Natural killer cell (primary cell): Measurements from ENCODE around the gene OGFR. TPM values are rescaled to one million over a fixed set of nuclear protein-coding genes. Genes with fewer than 3 reads are reported as not detected.
A peak's percentile ranks its signal among the peaks of the same experiment; 100 is the strongest.

Source experiments
- ATAC-seq, 3 donors: fragments of 150-1000 bp in 2 of 3; fragments of 200-7000 bp in 1 of 3; cut with Tn5 transposase; 1 replicate in 1 of 3; 2 replicates in 2 of 3; pipeline ENCODE4 v1.10.0; 2021; ENCODE audit warnings: mild to moderate bottlenecking in 2 of 3, moderate library complexity in 2 of 3
- DNase-seq, 2 donors: peaks; one replicate each; pipeline versions ENCODE4 v3.0.0 to v3.0.0-alpha.2; 2013 to 2021; ENCODE audit warnings: mixed read lengths in 1 of 2
- H3K27ac ChIP-seq: one replicate; pipeline ENCODE4 v1.5.1; 2013; ENCODE audit warnings: mild to moderate bottlenecking, low read length
- H3K27me3 ChIP-seq: one replicate; pipeline ENCODE4 v1.6.1; 2013; ENCODE audit warnings: low read length; ENCODE audit not compliant: control insufficient read depth, insufficient read depth
- H3K36me3 ChIP-seq: one replicate; pipeline ENCODE4 v1.6.1; 2013; ENCODE audit warnings: low read length; ENCODE audit not compliant: control insufficient read depth, insufficient read depth
- H3K4me1 ChIP-seq: one replicate; pipeline ENCODE4 v1.6.1; 2013; ENCODE audit warnings: low read length; ENCODE audit not compliant: control insufficient read depth, insufficient read depth
- H3K4me3 ChIP-seq: one replicate; pipeline ENCODE4 v1.5.1; 2013; ENCODE audit warnings: low read length
- H3K9me3 ChIP-seq: one replicate; pipeline ENCODE4 v1.6.1; 2013; ENCODE audit warnings: low read length; ENCODE audit not compliant: control insufficient read depth, insufficient read depth
- H3K27ac Mint-ChIP-seq, 2 donors: one replicate each; pipeline ENCODE4 v1.8.0; 2022; ENCODE audit warnings: mild to moderate bottlenecking in 2 of 2, mixed read lengths in 2 of 2, moderate library complexity in 1 of 2
- H3K27me3 Mint-ChIP-seq, 2 donors: one replicate each; pipeline ENCODE4 v1.8.0; 2022; ENCODE audit warnings: low read depth in 2 of 2, mixed read lengths in 2 of 2
- H3K36me3 Mint-ChIP-seq: one replicate; pipeline ENCODE4 v1.8.0; 2022; ENCODE audit warnings: mixed read lengths
- H3K4me1 Mint-ChIP-seq, 2 donors: one replicate each; pipeline ENCODE4 v1.8.0; 2022; ENCODE audit warnings: mixed read lengths in 2 of 2
- H3K4me3 Mint-ChIP-seq: one replicate; pipeline ENCODE4 v1.8.0; 2022; ENCODE audit warnings: mild to moderate bottlenecking, moderate library complexity, mixed read lengths
- H3K9me3 Mint-ChIP-seq, 2 donors: one replicate each; pipeline ENCODE4 v1.8.0; 2022; ENCODE audit warnings: mixed read lengths in 2 of 2
- whole genome bisulfite sequencing: methylation state at CpG from one replicate; pipeline ENCODE4 v1.1.7; 2013; ENCODE audit warnings: missing lambda C conversion rate; ENCODE audit not compliant: insufficient coverage; 5-methylcytosine and 5-hydroxymethylcytosine counted together
- intact Hi-C: fragments of 100-400 bp; cut with micrococcal nuclease; formaldehyde crosslinking; loops from one replicate; pipeline ENCODE4 v1.14.2; 2022
- total RNA-seq, 4 donors: library from RNA; stranded (reverse); fragments of 120-200 nt in 1 of 4; gene quantifications; one replicate each; pipeline versions ENCODE4 v1.2.3 to v1.2.4, GENCODE V29; 2013 to 2022
- TF ChIP-seq, protein P1 (sequence below): fragments of 200-600 bp; IDR thresholded peaks from one replicate; pipeline ENCODE4 v1.8.0; 2022; ENCODE audit warnings: antibody characterized with exemption

OGFR gene
- total RNA-seq, 3 donors from 2014 or later (not counting 1 experiment from before 2014, with no cell fraction given) = 71.0 to 84.0 (median 83.0) TPM

DNA sequence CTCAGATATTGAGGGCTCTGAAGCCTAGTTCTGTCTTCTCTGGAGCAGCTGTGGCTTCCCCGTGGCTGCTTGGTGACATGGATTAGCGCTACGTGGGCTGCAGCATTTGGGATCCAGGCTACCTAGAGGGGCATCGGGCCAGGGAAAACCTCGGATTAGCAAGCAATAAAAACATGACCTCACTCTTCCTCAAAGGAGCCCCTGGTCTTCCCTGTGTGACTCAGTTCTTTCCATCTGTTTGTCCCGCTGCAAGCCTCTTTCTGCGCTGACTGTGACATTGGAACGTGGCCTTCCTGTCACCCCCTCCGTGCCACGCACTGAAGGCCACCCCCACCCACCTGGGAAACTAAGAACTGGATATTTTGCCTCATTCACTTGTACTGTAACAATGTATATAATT, 4.8 kb upstream of the OGFR start:
- intact Hi-C loops = loop anchor here (10.0 kb wide), 1 partner anchor 135 kb away; the partner anchor contains the start of gene GID8
- TF ChIP-seq, protein P1, sequence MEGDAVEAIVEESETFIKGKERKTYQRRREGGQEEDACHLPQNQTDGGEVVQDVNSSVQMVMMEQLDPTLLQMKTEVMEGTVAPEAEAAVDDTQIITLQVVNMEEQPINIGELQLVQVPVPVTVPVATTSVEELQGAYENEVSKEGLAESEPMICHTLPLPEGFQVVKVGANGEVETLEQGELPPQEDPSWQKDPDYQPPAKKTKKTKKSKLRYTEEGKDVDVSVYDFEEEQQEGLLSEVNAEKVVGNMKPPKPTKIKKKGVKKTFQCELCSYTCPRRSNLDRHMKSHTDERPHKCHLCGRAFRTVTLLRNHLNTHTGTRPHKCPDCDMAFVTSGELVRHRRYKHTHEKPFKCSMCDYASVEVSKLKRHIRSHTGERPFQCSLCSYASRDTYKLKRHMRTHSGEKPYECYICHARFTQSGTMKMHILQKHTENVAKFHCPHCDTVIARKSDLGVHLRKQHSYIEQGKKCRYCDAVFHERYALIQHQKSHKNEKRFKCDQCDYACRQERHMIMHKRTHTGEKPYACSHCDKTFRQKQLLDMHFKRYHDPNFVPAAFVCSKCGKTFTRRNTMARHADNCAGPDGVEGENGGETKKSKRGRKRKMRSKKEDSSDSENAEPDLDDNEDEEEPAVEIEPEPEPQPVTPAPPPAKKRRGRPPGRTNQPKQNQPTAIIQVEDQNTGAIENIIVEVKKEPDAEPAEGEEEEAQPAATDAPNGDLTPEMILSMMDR = no peak
- Histone ChIP-seq H3K9me3 (no peaks in the 10 kb centered on the region), H3K36me3 (peaks cover 28% of the 10 kb centered on the region), H3K27me3 (no peaks in the 10 kb centered on the region), H3K4me1 (peaks cover 33% of the 10 kb centered on the region), H3K4me3 (no peak overlapping the region), H3K27ac (no peak overlapping the region)
- ATAC-seq (no peak), DNase-seq (no peak)
- H3K27me3 Mint-ChIP-seq = no peaks in the 10 kb centered on the region
- H3K4me3 Mint-ChIP-seq = peak overlapping the region; percentile 62
- H3K36me3 Mint-ChIP-seq = no peaks in the 10 kb centered on the region
- no peaks in the 10 kb centered on the region for H3K9me3 Mint-ChIP-seq
- H3K27ac Mint-ChIP-seq = no peak overlapping the region
- H3K4me1 Mint-ChIP-seq = peaks cover 21 to 46% of the 10 kb centered on the region in 2 donors
- 98% methylated on average over 8 of the region's 10 CpGs for WGBS

DNA sequence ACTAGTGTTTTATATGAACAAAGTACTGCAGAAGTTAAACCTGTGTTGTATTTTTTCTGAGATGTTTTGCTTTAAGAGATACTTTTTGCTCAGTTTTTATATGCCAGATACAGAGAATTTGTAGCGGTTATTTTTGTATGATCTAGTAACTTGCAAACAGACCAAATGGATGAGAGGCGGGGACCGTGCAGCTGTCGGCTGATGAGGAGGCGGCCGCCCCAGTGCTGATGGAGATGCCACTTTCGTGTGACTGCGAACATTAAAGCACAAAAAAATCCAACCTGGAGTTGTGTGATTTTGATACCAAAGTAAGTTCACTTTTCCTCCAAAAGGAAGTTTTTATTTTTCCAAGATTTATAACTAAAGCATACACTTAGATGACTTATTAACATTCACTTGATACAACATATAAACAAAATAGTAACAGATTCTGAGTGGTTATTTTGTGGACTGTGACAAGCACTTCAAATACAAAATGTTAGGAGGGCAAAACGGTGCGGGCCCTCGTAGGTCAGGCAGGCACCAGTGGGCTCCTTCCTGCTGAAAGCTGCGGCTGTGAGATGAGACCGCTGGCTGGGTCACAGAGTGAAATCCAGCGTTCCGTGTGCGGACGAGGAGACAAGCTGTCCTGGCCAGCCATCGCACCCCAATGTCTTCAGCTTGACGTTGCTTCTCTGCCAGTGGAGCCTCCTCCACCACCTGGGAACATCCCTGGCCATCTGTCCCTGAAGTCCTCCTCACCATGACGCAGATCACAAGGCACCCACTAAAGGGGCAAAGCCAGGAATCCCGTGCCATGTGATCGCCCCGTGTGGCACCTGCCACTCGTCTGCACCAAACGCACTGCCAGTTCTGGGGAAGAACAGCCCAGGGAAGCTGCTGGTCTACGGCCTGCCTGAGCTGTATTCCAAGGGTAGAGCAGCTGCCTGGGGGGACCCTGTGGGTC, 4.0 kb upstream of the OGFR start:
- no peaks in the 10 kb centered on the region for H3K36me3 Mint-ChIP-seq
- H3K27ac Mint-ChIP-seq = no peak overlapping the region
- peaks cover 28% of the 10 kb centered on the region for H3K36me3 ChIP-seq
- no peaks in the 10 kb centered on the region for H3K9me3 ChIP-seq
- peak overlapping the region; percentile 62 for H3K4me3 Mint-ChIP-seq
- peaks cover 18 to 39% of the 10 kb centered on the region in 2 donors for H3K4me1 Mint-ChIP-seq
- H3K4me3 ChIP-seq = no peak overlapping the region
- no peaks in the 10 kb centered on the region for H3K9me3 Mint-ChIP-seq
- DNase-seq = no peak
- TF ChIP-seq, protein P1 = no peak
- H3K27me3 ChIP-seq = no peaks in the 10 kb centered on the region
- peaks cover 30% of the 10 kb centered on the region for H3K4me1 ChIP-seq
- no peak overlapping the region for H3K27ac ChIP-seq
- intact Hi-C loops = loop anchor here (10.0 kb wide), 1 partner anchor 134 kb away; the partner anchor contains the start of gene GID8
- H3K27me3 Mint-ChIP-seq = no peaks in the 10 kb centered on the region
- WGBS = 95% methylated on average over 26 of the region's 26 CpGs
- no peak for ATAC-seq

DNA sequence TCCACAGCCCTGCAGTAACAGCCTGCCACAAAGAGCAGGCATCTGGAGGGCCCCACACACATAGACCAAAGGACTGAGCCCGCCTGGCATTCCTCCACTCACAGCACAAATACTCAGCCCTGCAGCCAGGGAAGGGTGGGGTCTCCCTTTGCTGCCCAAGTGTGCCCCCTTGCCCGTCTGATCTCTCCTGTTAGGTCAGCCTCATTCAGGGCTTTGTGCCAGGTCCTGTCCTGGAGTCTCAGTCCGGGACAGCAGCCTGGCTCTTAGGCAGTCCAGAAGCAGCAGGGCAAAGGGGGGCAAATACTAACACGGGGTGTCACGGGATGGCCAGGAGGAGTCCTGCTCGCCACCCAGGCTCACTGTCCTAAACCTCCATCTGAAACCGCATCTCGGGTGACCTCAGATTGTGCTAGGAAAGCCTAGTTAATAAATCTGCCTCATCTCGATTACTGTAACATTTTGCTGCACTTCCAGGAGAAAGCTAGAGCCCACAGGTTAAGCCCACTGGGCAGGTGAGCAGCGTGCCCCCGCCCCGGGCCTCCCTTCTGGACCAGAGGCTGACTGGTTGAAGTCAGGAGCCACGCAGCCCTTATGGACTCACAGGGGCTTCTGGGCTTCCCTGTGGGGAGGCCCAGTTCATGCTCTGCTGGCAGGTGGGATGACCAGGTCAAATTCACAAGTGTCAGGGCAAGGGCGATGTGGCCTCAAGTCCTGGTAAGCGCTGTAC, 3.2 kb upstream of the OGFR start:
- WGBS = 95% methylated on average over 15 of the region's 15 CpGs
- H3K27ac Mint-ChIP-seq = no peak overlapping the region
- Histone ChIP-seq H3K27ac (no peak overlapping the region), H3K27me3 (no peaks in the 10 kb centered on the region), H3K9me3 (no peaks in the 10 kb centered on the region), H3K4me1 (peaks cover 34% of the 10 kb centered on the region), H3K4me3 (no peak overlapping the region), H3K36me3 (peaks cover 28% of the 10 kb centered on the region)
- no peak for DNase-seq
- H3K9me3 Mint-ChIP-seq = no peaks in the 10 kb centered on the region
- TF ChIP-seq, protein P1 = no peak
- H3K36me3 Mint-ChIP-seq = no peaks in the 10 kb centered on the region
- H3K27me3 Mint-ChIP-seq = no peaks in the 10 kb centered on the region
- peaks cover 10 to 40% of the 10 kb centered on the region in 2 donors for H3K4me1 Mint-ChIP-seq
- intact Hi-C loops = loop anchor here (10.0 kb wide), 1 partner anchor 133 kb away; the partner anchor contains the start of gene GID8
- no peak overlapping the region for H3K4me3 Mint-ChIP-seq
- no peak for ATAC-seq
